ENCODE data around the gene SENP1.

- TF ChIP-seq CTCF (IDR thresholded peaks at IDR 0.05) (no peak), POLR2A (IDR thresholded peaks at IDR 0.05) (no peak)
These were observed 55.7 kb downstream of the SENP1 start for GRCh38 chr12:48050174-48050573.

All from heart left ventricle (tissue), 13 donors.